ENCODE results near the gene CCL17. TPM values are rescaled to one million over a fixed set of nuclear protein-coding genes. Genes with fewer than 3 reads are reported as not detected.

CCL17 gene
- total and polyA plus RNA-seq, 10 of the 15 experiments (the other 5 are each of a cell fraction or from before 2014, with no cell fraction given): 1.2 to 84.9 (median 34.2) TPM

- intact Hi-C loops (cut with micrococcal nuclease; ENCODE audit: unreplicated experiment) (loop anchor here (2.0 kb wide), 2 partner anchors 75 to 171 kb away; partner anchors contain the start of gene ARL2BP), in situ Hi-C loops (cut with MboI) (loop anchor here (5.0 kb wide), 2 partner anchors 101 to 114 kb away; no protein-coding TSS in a partner anchor)
- ChIA-PET CTCF (interaction anchor here (0.7 to 14.6 kb wide), 34 partner anchors 10 to 320 kb away, joined by 3 to 632 read pairs (median 6); partner anchors contain the start of genes ADGRG5, ARL2BP, CIAPIN1 and COQ9), POLR2A (interaction anchor here (0.6 to 3.7 kb wide), 6 partner anchors 38 to 114 kb away, joined by 3 to 65 read pairs (median 4); partner anchors contain the start of genes CCL22 and CX3CL1), RAD21 (ENCODE audit: unreplicated experiment) (interaction anchor here (0.6 to 7.5 kb wide), 27 partner anchors 10 to 324 kb away, joined by 3 to 293 read pairs (median 4); partner anchors contain the start of genes CCL22, CIAPIN1, COQ9 and CPNE2), SMC1A (ENCODE audit: uncharacterized antibody, unreplicated experiment) (interaction anchor here (0.7 to 5.8 kb wide), 19 partner anchors 11 to 113 kb away, joined by 3 to 283 read pairs (median 5); partner anchors contain the start of genes CCL17 and CX3CL1)
- DNase-seq (ENCODE audit: low read depth, low spot score) (no peak), ATAC-seq (peak; percentile 4), FAIRE-seq (no peak)
- peaks cover 45% of the 10 kb centered on the region for H3K4me1 ChIP-seq (ENCODE audit: control insufficient read depth, insufficient read depth, low read length)
- 63% methylated on average over 11 of the region's 16 CpGs for WGBS (ENCODE audit: insufficient coverage, insufficient replicate concordance, low lambda C conversion rate, missing lambda C conversion rate)
- H3K9ac ChIP-seq (ENCODE audit: control insufficient read depth, insufficient read depth, low read length): no peak overlapping the region
- no peaks in the 10 kb centered on the region for H3K79me2 ChIP-seq (ENCODE audit: control insufficient read depth, insufficient read depth, low read length)
- no TSS peak for BruUV-seq (replicated peaks)
- no peaks in the 10 kb centered on the region for H4K20me1 ChIP-seq (ENCODE audit: control insufficient read depth, insufficient read depth)
- H3K27ac ChIP-seq (ENCODE audit: control insufficient read depth, insufficient read depth): no peak overlapping the region
- H3K4me3 ChIP-seq: no peak overlapping the region
- no peaks in the 10 kb centered on the region for H3K27me3 ChIP-seq (replicated peaks in 1 of 2; ENCODE audit: control insufficient read depth in 2 of 2, insufficient read depth in 2 of 2, low read length in 1 of 2)
- no peak for TF ChIP-seq ESRRA (IDR thresholded peaks at IDR 0.05; ENCODE audit: low read length)
- TF ChIP-seq RELB (IDR thresholded peaks at IDR 0.05; ENCODE audit: low read depth): no peak
- no peak for TF ChIP-seq STAT1 (conservative IDR thresholded peaks at IDR 0.05)
- TF ChIP-seq KLF5 (IDR thresholded peaks at IDR 0.05; ENCODE audit: partially characterized antibody): no peak
- no peak for TF ChIP-seq SIX5 (IDR thresholded peaks at IDR 0.05; ENCODE audit: low read depth, low read length, severe bottlenecking)
- TF ChIP-seq ZNF687 (IDR thresholded peaks at IDR 0.05): no peak
- no peak for TF ChIP-seq PRDM15 (CRISPR knock-in tag; IDR thresholded peaks at IDR 0.05)
- H3K4me2 ChIP-seq (ENCODE audit: control insufficient read depth, insufficient read depth): no peak overlapping the region
- no peaks in the 10 kb centered on the region for H3K9me3 ChIP-seq (replicated peaks; ENCODE audit: control insufficient read depth, insufficient read depth, low read length)
- H3K36me3 ChIP-seq (ENCODE audit: control insufficient read depth in 2 of 2, insufficient read depth in 2 of 2, low read length in 1 of 2): no peaks in the 10 kb centered on the region
- peak overlapping the region; percentile 90; the same call in 1 of the 2 replicates for H2AFZ ChIP-seq (ENCODE audit: control insufficient read depth, low read depth, low read length)
Measured at GRCh38 chr16:57416084-57416483, 11.5 kb downstream of the CCL17 start.
